ENCODE results near the gene UBE2L6. TPM values are rescaled to one million over a fixed set of nuclear protein-coding genes. Genes with fewer than 3 reads are reported as not detected.
A peak's percentile ranks its signal among the peaks of the same experiment; 100 is the strongest.

The UBE2L6 gene
- total and polyA plus RNA-seq, 11 donors = 10.2 to 175 (median 14.5) TPM

GRCh38 chr11:57530215-57530595, 37.3 kb downstream of the UBE2L6 start:
- Histone ChIP-seq H3K4me3 (peak overlapping the region; percentile 55 to 91 (median 72)), H3K36me3 (peaks cover 0 to 19% (median 15%) of the 10 kb centered on the region in 9 donors), H3K9me3 (no peaks in the 10 kb centered on the region), H3K27ac (peak overlapping the region in 11 of 12 donors; percentile 16 to 81 (median 72)), H3K27me3 (no peaks in the 10 kb centered on the region), H3K4me1 (peaks cover 0 to 21% (median 11%) of the 10 kb centered on the region in 12 donors)
- TF ChIP-seq POLR2A (IDR thresholded peaks at IDR 0.05) (no peak), CTCF (IDR thresholded peaks at IDR 0.05) (no peak)
- intact Hi-C loops (cut with DNase I) = loop anchor here in 2 of 10 donors (1.0 to 2.0 kb wide), 2 partner anchors 31 to 127 kb away; partner anchors contain the start of gene CLP1 (in 1 of the 2)
- peak in 1 of 5 donors; percentile 26 for DNase-seq
- WGBS, 4 donors = 1 to 4% (median 2%) methylated on average over 13 to 17 of the region's 17 CpGs
- ATAC-seq = peak in 1 of 4 donors; percentile 30

GRCh38 chr11:57529012-57529411, 38.5 kb downstream of the UBE2L6 start:
- no peak for ATAC-seq
- peaks cover 0 to 21% (median 11%) of the 10 kb centered on the region in 12 donors for H3K4me1 ChIP-seq
- DNase-seq = no peak
- no peaks in the 10 kb centered on the region for H3K27me3 ChIP-seq
- no peak for TF ChIP-seq POLR2A (IDR thresholded peaks at IDR 0.05)
- TF ChIP-seq CTCF (IDR thresholded peaks at IDR 0.05) = no peak
- H3K36me3 ChIP-seq = peaks cover 0 to 23% (median 15%) of the 10 kb centered on the region in 9 donors
- no peak overlapping the region for H3K27ac ChIP-seq
- no peak overlapping the region for H3K4me3 ChIP-seq
- intact Hi-C loops (cut with DNase I) = loop anchor here in 8 of 10 donors (2.0 to 10.0 kb wide), 7 partner anchors 36 to 192 kb away; partner anchors contain the start of genes P2RX3 (in 1 of the 8) and SSRP1 (in 1 of the 8)
- no peaks in the 10 kb centered on the region for H3K9me3 ChIP-seq

GRCh38 chr11:57527056-57527631, 40.3 kb downstream of the UBE2L6 start:
- intact Hi-C loops (cut with DNase I) = loop anchor here (1.0 to 10.0 kb wide), 15 partner anchors 28 to 190 kb away; partner anchors contain the start of genes P2RX3 (in 1 of the 10) and SSRP1 (in 1 of the 10)
- Histone ChIP-seq H3K9me3 (no peaks in the 10 kb centered on the region), H3K27me3 (no peaks in the 10 kb centered on the region), H3K4me3 (no peak overlapping the region), H3K27ac (no peak overlapping the region), H3K36me3 (peaks cover 0 to 23% (median 15%) of the 10 kb centered on the region in 9 donors), H3K4me1 (peaks cover 0 to 21% (median 11%) of the 10 kb centered on the region in 12 donors)
- DNase-seq = peak; percentile 49 to 71 (median 63)
- ATAC-seq = no peak
- WGBS, 4 donors = 17 to 20% (median 17%) methylated on average over 7 of the region's 7 CpGs
- no peak for TF ChIP-seq POLR2A (IDR thresholded peaks at IDR 0.05)
- TF ChIP-seq CTCF (IDR thresholded peaks at IDR 0.05) = peak; percentile 89 to 97 (median 93)

- Histone ChIP-seq H3K27ac (no peak overlapping the region), H3K4me1 (peaks cover 0 to 5% (median 0%) of the 10 kb centered on the region in 12 donors), H3K27me3 (no peaks in the 10 kb centered on the region), H3K9me3 (no peaks in the 10 kb centered on the region), H3K4me3 (no peak overlapping the region), H3K36me3 (peaks cover 0 to 18% (median 8%) of the 10 kb centered on the region in 9 donors)
- ATAC-seq = no peak
- intact Hi-C loops (cut with DNase I) = loop anchor here in 1 of 10 donors (10.0 kb wide), 1 partner anchor 61 kb away; no protein-coding TSS in a partner anchor
- no peak for DNase-seq
- WGBS, 4 donors = 91 to 95% (median 92%) methylated on average over 4 of the region's 4 CpGs
- TF ChIP-seq POLR2A (IDR thresholded peaks at IDR 0.05) (no peak), CTCF (IDR thresholded peaks at IDR 0.05) (no peak)
These were observed 44.1 kb downstream of the UBE2L6 start for GRCh38 chr11:57523419-57523818.
